ENCODE data around the gene PKIG. TPM values are rescaled to one million over a fixed set of nuclear protein-coding genes. Genes with fewer than 3 reads are reported as not detected.
A peak's percentile ranks its signal among the peaks of the same experiment; 100 is the strongest.

PKIG gene
- total and polyA plus RNA-seq, 9 donors: 40.5 to 53.3 (median 45.4) TPM

- no peak overlapping the region for H3K4me3 ChIP-seq (ENCODE audit: low read length)
- peaks cover 30% of the 10 kb centered on the region for H3K4me1 ChIP-seq (ENCODE audit: control insufficient read depth, insufficient read depth, low read length)
- peaks cover 58% of the 10 kb centered on the region for H3K36me3 ChIP-seq (ENCODE audit: control insufficient read depth, insufficient read depth, low read length)
- 76% methylated on average over 12 of the region's 14 CpGs for WGBS (ENCODE audit: insufficient coverage)
- H3K27ac ChIP-seq (ENCODE audit: low read length): no peak overlapping the region
- no peak for DNase-seq
- H3K27me3 ChIP-seq (ENCODE audit: control insufficient read depth, insufficient read depth, low read length): no peaks in the 10 kb centered on the region
- no peaks in the 10 kb centered on the region for H3K9me3 ChIP-seq (replicated peaks; ENCODE audit: control insufficient read depth, low read depth, low read length)
Measured at GRCh38 chr20:44614525-44614924, 32.1 kb downstream of the PKIG start.

DNA sequence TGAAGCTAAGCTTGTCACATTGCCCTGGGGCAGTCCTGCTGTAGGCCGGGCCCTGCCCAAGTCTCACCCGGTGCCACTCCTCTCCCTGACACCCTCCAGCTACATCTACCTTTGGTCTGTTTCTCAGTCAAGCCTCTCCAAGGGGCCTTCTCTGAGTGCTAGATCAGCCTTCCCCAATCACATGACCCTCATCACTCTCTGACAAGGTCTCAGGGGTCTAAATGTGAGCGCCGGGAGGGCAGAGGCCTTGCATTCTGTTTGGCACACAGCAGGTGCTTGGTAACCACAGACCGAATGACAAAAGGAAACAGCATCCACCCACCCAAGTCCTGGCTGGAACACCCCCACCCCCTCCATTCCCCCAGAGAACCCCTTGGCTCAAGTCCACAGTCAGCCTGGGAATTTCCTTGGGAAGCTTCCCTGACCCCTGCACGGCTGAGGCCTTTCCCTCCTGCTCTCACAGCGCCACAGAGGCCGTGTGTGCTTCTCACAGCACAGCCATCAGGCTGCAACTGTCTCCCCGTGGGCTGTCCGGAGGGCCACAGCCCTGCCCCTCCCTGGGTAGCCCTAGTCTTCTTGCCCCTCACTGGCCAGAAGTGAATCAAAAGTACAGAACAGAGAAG, 32.9 kb downstream of the PKIG start:
- H3K4me1 ChIP-seq (ENCODE audit: control insufficient read depth, insufficient read depth, low read length): peaks cover 25% of the 10 kb centered on the region
- H3K4me3 ChIP-seq (ENCODE audit: low read length): no peak overlapping the region
- H3K27me3 ChIP-seq (ENCODE audit: control insufficient read depth, insufficient read depth, low read length): no peaks in the 10 kb centered on the region
- peaks cover 65% of the 10 kb centered on the region for H3K36me3 ChIP-seq (ENCODE audit: control insufficient read depth, insufficient read depth, low read length)
- peak overlapping the region; percentile 67 for H3K27ac ChIP-seq (ENCODE audit: low read length)
- H3K9me3 ChIP-seq (replicated peaks; ENCODE audit: control insufficient read depth, low read depth, low read length): no peaks in the 10 kb centered on the region
- WGBS (ENCODE audit: insufficient coverage): 43% methylated on average over 10 of the region's 10 CpGs
- peak; percentile 36 for DNase-seq

GRCh38 chr20:44615876-44616603, 33.7 kb downstream of the PKIG start:
- Histone ChIP-seq H3K27ac (ENCODE audit: low read length) (peak overlapping the region; percentile 20), H3K4me3 (ENCODE audit: low read length) (no peak overlapping the region), H3K36me3 (ENCODE audit: control insufficient read depth, insufficient read depth, low read length) (peaks cover 71% of the 10 kb centered on the region), H3K27me3 (ENCODE audit: control insufficient read depth, insufficient read depth, low read length) (no peaks in the 10 kb centered on the region), H3K4me1 (ENCODE audit: control insufficient read depth, insufficient read depth, low read length) (peaks cover 25% of the 10 kb centered on the region), H3K9me3 (replicated peaks; ENCODE audit: control insufficient read depth, low read depth, low read length) (no peaks in the 10 kb centered on the region)
- peak; percentile 57 for DNase-seq
- WGBS (ENCODE audit: insufficient coverage): 78% methylated on average over 14 of the region's 14 CpGs

DNA sequence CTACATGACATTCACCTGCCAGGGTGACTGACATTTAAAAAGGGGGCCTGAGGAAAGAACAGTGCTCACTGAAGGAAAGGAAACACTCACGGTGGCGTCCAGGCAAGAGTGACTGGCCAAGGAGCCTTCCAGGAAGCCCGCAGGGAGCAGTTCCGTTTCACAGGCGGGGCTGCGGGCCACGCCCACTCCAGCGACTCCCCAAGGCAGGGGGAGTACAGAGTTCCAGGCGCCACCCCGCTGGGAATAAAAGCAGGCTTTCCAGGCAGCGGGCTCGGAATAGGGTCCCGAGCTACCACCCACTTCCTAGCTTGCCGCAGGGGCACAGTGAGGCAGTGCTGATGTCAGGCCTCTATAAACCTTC, 34.2 kb downstream of the PKIG start:
- WGBS (ENCODE audit: insufficient coverage): 39% methylated on average over 7 of the region's 14 CpGs
- Histone ChIP-seq H3K9me3 (replicated peaks; ENCODE audit: control insufficient read depth, low read depth, low read length) (no peaks in the 10 kb centered on the region), H3K4me1 (ENCODE audit: control insufficient read depth, insufficient read depth, low read length) (peaks cover 25% of the 10 kb centered on the region), H3K27ac (ENCODE audit: low read length) (no peak overlapping the region), H3K27me3 (ENCODE audit: control insufficient read depth, insufficient read depth, low read length) (no peaks in the 10 kb centered on the region), H3K4me3 (ENCODE audit: low read length) (no peak overlapping the region), H3K36me3 (ENCODE audit: control insufficient read depth, insufficient read depth, low read length) (peaks cover 71% of the 10 kb centered on the region)
- peak; percentile 25 for DNase-seq

GRCh38 chr20:44618318-44618731, 35.9 kb downstream of the PKIG start:
- peaks cover 25% of the 10 kb centered on the region for H3K4me1 ChIP-seq (ENCODE audit: control insufficient read depth, insufficient read depth, low read length)
- no peak overlapping the region for H3K27ac ChIP-seq (ENCODE audit: low read length)
- H3K27me3 ChIP-seq (ENCODE audit: control insufficient read depth, insufficient read depth, low read length): no peaks in the 10 kb centered on the region
- no peak overlapping the region for H3K4me3 ChIP-seq (ENCODE audit: low read length)
- WGBS (ENCODE audit: insufficient coverage): 68% methylated on average over 14 of the region's 14 CpGs
- peaks cover 5% of the 10 kb centered on the region for H3K9me3 ChIP-seq (replicated peaks; ENCODE audit: control insufficient read depth, low read depth, low read length)
- no peak for DNase-seq
- H3K36me3 ChIP-seq (ENCODE audit: control insufficient read depth, insufficient read depth, low read length): peaks cover 78% of the 10 kb centered on the region

DNA sequence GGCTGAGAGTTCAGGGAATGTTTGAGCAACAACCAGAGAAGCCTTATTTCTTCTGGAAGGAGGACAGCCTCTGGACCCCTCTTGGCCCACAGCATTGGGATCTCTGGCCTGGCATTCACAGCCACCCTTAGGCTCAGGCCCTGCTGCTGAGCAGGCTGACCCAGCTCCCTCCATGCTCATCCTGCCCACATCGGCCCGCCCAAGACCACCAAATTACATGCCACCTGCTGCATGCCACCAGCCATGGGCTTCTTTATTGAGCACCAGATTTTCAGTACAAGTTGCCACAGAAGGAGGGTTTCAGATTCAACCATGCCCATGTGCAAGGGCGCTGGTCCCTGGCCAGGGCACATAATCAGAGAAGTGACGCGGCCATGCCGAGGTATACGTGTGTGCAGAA, 36.9 kb downstream of the PKIG start:
- WGBS (ENCODE audit: insufficient coverage): 96% methylated on average over 7 of the region's 7 CpGs

DNA sequence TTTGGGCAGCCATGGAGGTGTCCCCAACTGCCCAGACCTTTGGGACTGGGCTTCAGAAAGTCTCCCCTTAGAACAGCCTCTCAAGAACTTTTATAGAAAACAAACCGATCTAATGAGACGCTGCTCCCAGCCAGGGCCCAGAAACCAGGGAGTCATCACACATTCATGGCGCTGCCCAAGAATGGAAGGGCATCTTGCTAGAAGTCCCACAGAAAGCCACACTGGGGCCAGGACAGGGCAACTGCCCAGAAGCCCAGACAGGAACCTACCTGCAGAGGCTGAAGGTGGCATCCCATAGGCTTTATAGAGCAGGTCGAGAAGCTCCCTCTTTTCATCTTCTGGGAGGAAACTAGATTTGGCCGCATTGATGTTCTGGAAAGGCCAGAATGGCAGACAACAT, 37.7 kb downstream of the PKIG start:
- H3K4me1 ChIP-seq (ENCODE audit: control insufficient read depth, insufficient read depth, low read length): peaks cover 20% of the 10 kb centered on the region
- no peak overlapping the region for H3K4me3 ChIP-seq (ENCODE audit: low read length)
- H3K27me3 ChIP-seq (ENCODE audit: control insufficient read depth, insufficient read depth, low read length): no peaks in the 10 kb centered on the region
- H3K36me3 ChIP-seq (ENCODE audit: control insufficient read depth, insufficient read depth, low read length): peaks cover 63% of the 10 kb centered on the region
- no peak overlapping the region for H3K27ac ChIP-seq (ENCODE audit: low read length)
- H3K9me3 ChIP-seq (replicated peaks; ENCODE audit: control insufficient read depth, low read depth, low read length): peaks cover 5% of the 10 kb centered on the region
- no peak for DNase-seq
- WGBS (ENCODE audit: insufficient coverage): 85% methylated on average over 5 of the region's 5 CpGs

More for the DNA sequence above, 36.9 kb downstream of the PKIG start:
- H3K4me3 ChIP-seq (ENCODE audit: low read length): no peak overlapping the region
- DNase-seq: no peak
- H3K4me1 ChIP-seq (ENCODE audit: control insufficient read depth, insufficient read depth, low read length): peaks cover 25% of the 10 kb centered on the region
- H3K36me3 ChIP-seq (ENCODE audit: control insufficient read depth, insufficient read depth, low read length): peaks cover 71% of the 10 kb centered on the region
- no peaks in the 10 kb centered on the region for H3K27me3 ChIP-seq (ENCODE audit: control insufficient read depth, insufficient read depth, low read length)
- peaks cover 5% of the 10 kb centered on the region for H3K9me3 ChIP-seq (replicated peaks; ENCODE audit: control insufficient read depth, low read depth, low read length)
- no peak overlapping the region for H3K27ac ChIP-seq (ENCODE audit: low read length)

- Histone ChIP-seq H3K27me3 (ENCODE audit: control insufficient read depth, insufficient read depth, low read length) (no peaks in the 10 kb centered on the region), H3K36me3 (ENCODE audit: control insufficient read depth, insufficient read depth, low read length) (peaks cover 51% of the 10 kb centered on the region), H3K4me3 (ENCODE audit: low read length) (no peak overlapping the region), H3K4me1 (ENCODE audit: control insufficient read depth, insufficient read depth, low read length) (peaks cover 7% of the 10 kb centered on the region), H3K9me3 (replicated peaks; ENCODE audit: control insufficient read depth, low read depth, low read length) (peaks cover 5% of the 10 kb centered on the region), H3K27ac (ENCODE audit: low read length) (no peak overlapping the region)
- no peak for DNase-seq
- 100% methylated on average over 2 of the region's 5 CpGs for WGBS (ENCODE audit: insufficient coverage)
Measured at GRCh38 chr20:44621325-44621724, 38.9 kb downstream of the PKIG start.

DNA sequence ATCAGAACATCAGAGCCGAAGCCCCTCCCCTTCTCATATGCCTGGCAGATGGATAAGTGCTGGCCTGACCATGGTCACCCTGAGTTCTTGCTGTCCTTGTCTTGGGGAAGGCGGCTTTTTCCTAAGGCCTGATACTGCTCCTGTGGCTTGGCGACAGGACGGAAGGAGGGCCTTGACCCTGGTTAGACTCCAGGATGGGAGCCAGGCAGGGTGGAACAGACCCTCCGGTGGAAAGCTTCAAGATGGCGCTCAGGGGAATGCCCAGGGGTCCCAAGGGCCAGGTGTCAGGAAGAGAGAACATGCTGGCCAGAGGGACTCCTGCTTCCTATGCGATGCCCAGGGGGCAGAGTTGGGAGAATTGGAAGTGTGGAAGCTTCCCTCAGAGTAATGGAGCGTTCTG, 39.6 kb downstream of the PKIG start:
- H3K4me1 ChIP-seq (ENCODE audit: control insufficient read depth, insufficient read depth, low read length): peaks cover 1% of the 10 kb centered on the region
- DNase-seq: no peak
- H3K27ac ChIP-seq (ENCODE audit: low read length): no peak overlapping the region
- 90% methylated on average over 7 of the region's 8 CpGs for WGBS (ENCODE audit: insufficient coverage)
- H3K36me3 ChIP-seq (ENCODE audit: control insufficient read depth, insufficient read depth, low read length): peaks cover 45% of the 10 kb centered on the region
- no peaks in the 10 kb centered on the region for H3K27me3 ChIP-seq (ENCODE audit: control insufficient read depth, insufficient read depth, low read length)
- peaks cover 5% of the 10 kb centered on the region for H3K9me3 ChIP-seq (replicated peaks; ENCODE audit: control insufficient read depth, low read depth, low read length)
- H3K4me3 ChIP-seq (ENCODE audit: low read length): no peak overlapping the region

- Histone ChIP-seq H3K4me3 (ENCODE audit: low read length) (no peak overlapping the region), H3K36me3 (ENCODE audit: control insufficient read depth, insufficient read depth, low read length) (peaks cover 38% of the 10 kb centered on the region), H3K9me3 (replicated peaks; ENCODE audit: control insufficient read depth, low read depth, low read length) (peaks cover 5% of the 10 kb centered on the region), H3K27me3 (ENCODE audit: control insufficient read depth, insufficient read depth, low read length) (no peaks in the 10 kb centered on the region), H3K27ac (ENCODE audit: low read length) (no peak overlapping the region), H3K4me1 (ENCODE audit: control insufficient read depth, insufficient read depth, low read length) (no peaks in the 10 kb centered on the region)
- DNase-seq: no peak
- WGBS (ENCODE audit: insufficient coverage): 93% methylated on average over 18 of the region's 19 CpGs
Measured at GRCh38 chr20:44622501-44623270, 40.3 kb downstream of the PKIG start.

All from muscle of leg (tissue), 11 donors.